Mucosa of gallbladder (tissue), 1 donor: Measurements from ENCODE around the gene MAVS. TPM values are rescaled to one million over a fixed set of nuclear protein-coding genes. Genes with fewer than 3 reads are reported as not detected.

Experiments used
- DNase-seq: peaks from one replicate; pipeline ENCODE4 v3.0.0-alpha.2; 2020; ENCODE audit warnings: low spot score
- total RNA-seq: library from RNA; stranded (reverse); gene quantifications from one replicate; pipeline ENCODE4 v1.2.1, GENCODE V29; 2021
- donor health status: DM: no; HTN: no; CAD: no.

Gene MAVS
- 44.9 TPM for total RNA-seq

DNA sequence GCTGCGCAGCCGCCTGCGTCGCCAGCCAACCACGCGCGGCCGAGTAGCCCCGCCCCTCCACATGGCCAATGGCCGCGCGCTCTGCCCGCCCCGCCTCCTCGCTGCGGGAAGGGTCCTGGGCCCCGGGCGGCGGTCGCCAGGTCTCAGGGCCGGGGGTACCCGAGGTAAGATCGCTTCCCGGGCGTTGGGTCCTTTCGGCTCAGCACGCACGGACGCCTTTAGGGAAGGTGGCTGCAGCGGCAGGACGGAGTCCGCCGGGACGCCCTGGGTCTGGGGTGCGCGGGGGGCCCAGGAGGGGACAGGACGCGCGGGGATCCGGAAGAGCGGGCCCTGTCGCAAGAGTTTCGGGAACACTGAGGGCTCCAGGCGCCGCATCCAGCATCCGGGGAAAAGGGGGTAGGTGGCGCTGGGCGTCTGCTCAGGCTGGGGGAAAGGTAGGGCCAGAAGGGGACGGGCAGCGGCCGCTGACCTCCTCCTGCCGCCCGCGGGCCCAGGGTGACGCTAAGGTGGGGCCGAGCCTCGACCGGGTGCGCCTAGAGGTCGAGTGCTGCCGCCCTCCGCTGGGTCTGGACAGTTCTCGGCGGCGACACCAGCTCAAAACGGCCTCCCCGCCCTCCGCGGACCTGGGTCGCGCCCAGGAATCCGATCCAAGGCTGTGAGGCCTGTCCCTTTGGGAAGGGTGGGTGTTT is at the start of gene MAVS:
Gene MAVS, plus strand, starts transcription at position 95 of the 689 bp plus-strand sequence. CDS start 7,791 bp downstream, outside the sequence.
- DNase-seq: peak; percentile 84

DNA sequence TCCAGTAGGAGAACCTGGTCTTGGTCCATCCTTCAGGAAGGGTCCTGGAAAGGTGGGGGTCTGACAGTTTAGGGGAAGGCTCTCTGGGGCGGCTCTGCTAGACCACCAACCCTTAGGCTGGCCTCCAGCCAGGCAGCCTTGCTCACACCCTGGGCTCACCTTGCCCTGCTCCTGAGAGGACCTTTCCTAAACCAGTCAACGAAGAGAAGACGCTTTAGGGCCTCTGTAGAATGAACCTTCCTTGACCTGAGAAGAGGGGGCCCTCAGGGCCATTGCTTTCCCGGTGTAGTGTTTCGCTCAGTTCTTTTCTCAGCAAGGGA is 49.4 kb upstream of the MAVS start:
- DNase-seq: no peak

DNA sequence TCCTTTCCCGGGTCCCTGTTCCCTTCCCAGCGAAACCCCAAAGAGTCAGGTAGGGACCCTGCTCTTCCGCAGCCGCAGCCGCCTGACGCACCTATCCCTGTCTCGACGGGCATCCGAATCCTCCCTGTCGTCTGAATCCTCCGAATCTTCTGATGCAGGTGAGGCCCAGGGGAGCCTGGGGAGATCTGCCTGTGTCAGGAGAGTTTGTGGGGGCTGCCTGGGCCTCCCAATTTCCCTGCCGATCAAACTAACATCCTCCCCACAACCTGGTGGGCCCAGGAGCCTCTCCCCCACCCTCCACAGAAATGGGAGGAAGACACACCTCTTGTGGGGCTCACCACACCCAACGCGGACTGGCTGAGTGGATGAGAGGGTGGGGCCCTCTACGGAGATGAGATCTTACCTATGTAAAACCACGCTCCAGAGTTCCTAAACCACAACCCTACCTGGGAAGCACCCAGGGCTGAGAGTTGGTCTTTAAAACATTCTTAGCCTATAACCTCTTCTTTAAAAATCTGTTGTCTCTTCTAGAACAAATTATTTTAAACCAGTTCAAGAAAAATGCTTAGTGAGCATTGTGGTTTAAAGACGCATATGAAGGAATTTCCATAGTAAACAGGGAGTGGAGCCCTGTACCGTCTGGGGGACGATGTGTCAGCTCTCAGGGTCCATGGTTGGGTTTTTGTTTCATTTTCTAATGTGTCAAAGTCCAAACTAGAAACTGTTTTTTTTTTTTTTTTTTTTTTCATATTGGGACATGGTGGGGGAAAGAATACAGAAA is 48.9 kb upstream of the MAVS start:
- no peak for DNase-seq

DNA sequence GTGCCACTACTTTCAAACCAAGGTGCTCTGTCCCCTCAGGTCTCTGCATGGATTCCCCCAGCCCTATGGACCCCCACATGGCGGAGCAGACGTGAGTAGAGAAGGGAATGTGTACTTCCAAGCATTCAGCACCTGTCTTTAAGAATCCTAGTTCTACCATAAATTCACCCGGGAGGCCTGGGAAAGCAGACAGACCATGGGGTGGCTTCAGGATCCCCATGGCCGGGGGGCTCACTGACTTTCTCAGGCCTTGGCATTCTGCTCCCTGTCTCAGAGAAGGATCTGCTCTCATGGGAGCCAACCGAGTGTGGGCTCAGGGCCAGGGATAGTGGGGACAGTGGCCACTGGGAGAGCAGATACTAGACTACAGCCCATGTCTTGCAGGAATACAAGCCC is 48.3 kb upstream of the MAVS start:
- DNase-seq: no peak

DNA sequence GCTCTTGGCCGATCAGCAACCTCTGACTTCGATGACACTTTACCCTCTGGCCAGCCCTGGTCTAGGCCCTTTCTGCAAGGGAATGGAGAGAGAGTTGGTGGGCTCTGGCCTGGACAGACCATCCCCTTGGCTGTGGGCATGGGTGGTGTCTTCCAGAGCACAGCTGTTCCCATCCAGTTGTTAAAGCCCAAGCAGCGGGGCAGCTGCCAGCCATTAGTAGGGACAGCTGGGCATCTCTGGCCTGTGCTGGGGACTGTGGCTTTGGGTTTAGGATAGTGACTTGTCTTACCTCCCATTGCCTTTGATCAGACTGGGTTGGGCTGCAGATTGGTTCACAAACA is 47.8 kb upstream of the MAVS start:
- no peak for DNase-seq

DNA sequence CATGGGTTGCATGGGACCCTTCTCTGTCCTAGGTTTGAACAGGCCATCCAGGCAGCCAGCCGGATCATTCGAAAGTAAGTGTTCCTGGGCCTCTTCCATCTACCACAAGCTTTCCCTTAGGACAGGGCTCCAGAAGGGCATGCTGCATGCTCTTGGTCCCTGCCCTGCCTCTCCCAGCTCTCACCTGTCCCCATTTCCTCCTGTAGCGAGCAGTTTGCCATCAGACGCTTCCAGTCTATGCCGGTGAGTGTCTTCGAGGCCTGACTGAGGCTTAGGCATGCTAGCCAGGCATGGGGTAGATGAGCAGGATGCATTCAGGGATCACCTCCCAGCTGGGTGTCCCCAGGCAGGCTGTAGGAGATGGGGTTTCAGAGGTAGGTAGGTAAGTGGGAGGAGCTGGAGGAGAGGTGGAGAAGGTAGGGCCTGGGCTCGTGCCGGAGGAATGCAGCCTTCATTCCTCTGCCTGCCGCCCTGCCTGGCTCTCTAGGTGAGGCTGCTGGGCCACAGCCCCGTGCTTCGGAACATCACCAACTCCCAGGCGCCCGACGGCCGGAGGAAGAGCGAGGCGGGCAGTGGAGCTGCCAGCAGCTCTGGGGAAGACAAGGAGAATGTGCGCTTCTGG is 46.3 kb upstream of the MAVS start:
- DNase-seq: no peak

DNA sequence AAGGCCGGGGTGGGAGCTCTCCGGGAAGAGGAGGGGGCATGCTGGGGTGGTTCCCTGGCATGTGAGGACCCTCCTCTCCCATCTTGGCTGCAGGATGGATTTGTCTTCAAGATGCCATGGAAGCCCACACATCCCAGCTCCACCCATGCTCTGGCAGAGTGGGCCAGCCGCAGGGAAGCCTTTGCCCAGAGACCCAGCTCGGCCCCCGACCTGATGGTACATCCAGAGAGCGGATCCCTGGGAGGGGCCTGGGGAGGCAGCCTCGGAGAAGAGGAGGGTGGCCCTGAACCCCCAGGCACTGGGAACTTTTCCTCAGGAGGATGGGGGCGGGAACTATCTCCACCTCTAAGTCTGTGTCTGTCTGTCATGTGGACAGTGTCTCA is 45.8 kb upstream of the MAVS start:
- DNase-seq: no peak

DNA sequence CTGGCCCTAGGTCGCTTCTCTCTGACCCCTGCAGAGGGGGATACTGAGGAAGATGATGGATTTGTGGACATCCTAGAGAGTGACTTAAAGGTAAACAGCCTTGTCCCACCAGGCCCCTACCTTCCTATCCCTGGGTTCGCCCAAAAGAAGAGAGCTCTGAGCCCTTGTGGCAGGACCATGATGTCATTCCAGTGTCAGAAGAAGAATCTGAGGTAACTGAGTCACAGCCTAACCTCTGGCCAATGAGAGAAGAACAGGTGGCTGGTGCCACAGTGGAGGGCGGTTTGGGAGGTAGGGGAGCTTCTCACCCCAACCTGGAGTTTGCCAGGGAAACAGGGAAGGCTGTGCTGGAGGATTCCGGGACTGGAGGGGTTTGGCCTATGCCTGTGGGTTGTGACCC is 45.3 kb upstream of the MAVS start:
- DNase-seq: no peak

DNA sequence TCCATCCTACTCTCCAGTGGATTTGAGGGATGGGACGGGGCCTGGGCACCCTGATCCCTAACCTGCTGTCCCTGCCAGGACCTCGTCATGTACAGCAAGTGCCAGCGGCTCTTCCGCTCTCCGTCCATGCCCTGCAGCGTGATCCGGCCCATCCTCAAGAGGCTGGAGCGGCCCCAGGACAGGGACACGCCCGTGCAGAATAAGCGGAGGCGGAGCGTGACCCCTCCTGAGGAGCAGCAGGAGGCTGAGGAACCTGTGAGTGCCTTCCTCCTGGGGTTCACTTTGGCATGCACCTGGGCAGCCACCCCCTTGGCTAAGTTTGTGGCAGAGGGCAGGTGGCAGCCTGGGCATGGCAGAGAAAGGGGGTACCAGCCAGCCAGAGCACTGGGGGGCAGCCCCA is 44.8 kb upstream of the MAVS start:
- DNase-seq: no peak

DNA sequence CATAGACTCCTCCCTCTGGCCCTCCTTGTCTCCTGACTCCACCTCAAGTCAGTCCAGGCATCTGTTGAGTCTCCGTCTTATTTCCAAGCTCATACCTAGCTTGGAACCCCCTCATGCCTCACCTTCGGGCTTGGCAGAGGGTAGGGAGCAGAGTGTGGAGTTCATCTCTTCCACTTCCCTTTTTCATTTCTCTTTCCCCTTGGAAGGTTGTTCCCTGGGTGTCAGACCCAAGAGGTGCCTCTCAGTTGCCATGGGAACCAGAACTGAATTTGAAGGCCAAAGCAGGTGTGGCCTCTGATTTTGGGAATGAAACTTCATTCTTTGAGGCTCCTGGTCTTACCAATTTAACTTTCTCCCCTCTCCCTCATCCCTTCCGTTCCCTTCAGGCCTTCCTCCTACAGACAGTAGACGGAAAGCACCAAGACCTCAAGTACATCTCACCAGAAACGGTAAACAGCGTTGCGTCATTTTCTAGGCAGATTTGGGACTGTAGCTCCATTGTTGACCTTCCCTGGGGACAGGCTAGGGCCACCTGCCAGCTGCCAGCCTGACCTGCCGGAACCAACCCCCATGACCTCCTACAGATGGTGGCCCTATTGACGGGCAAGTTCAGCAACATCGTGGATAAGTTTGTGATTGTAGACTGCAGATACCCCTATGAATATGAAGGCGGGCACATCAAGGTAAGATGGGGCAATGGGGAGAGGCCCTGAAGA is 44.0 kb upstream of the MAVS start:
- DNase-seq: no peak

DNA sequence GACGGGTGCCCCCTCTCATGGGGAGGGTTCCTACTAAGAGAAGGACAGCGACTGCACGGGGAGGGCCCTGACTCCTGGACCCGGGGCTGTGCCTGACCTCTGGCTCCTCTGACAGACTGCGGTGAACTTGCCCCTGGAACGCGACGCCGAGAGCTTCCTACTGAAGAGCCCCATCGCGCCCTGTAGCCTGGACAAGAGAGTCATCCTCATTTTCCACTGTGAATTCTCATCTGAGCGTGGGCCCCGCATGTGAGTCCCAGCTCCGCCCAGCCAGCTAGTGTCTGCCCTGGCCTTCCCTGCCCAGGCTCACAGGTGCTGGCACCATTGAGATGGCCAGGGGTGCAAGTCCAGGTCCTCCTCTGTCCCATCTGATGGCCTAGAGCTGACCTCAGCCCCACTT is 43.3 kb upstream of the MAVS start:
- DNase-seq: no peak

DNA sequence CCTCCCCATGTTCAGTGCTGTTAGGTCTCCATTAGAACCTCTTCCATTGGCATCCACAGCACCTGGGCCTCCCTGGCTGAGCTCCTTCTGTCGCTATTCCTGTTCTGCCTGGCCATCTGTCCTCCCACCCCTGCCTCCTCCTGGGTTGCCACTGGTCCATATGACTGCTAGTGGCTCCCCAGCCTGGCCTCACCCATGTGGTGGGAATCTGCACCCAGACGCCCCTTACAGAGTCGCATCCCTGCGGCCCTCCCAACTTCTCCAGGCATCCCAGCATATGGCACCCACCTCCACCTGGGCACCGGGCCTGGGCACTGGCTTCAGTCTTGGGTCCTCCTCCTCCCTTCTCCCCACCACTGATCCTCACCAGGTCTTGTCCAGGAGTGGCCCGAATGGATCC is 42.8 kb upstream of the MAVS start:
- no peak for DNase-seq

DNA sequence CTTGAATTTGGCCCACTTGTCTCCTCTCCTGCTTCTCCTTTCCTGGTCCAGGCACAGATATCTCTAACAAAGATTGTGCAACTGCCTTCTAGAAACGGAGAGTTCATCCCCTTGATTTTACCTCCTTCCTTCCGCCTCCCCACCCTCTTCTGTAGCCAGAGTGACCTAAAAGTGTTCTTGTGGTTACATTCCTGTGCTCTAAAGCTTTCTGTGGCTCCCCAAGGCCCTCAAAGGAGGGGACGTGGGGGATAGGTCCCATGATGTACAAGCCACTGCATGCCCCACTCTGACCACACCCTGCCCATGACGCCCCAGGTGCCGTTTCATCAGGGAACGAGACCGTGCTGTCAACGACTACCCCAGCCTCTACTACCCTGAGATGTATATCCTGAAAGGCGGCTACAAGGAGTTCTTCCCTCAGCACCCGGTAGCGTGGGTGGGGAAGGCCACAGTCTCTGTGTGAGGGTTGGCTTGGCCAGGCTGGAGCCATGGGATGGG is 42.3 kb upstream of the MAVS start:
- no peak for DNase-seq

DNA sequence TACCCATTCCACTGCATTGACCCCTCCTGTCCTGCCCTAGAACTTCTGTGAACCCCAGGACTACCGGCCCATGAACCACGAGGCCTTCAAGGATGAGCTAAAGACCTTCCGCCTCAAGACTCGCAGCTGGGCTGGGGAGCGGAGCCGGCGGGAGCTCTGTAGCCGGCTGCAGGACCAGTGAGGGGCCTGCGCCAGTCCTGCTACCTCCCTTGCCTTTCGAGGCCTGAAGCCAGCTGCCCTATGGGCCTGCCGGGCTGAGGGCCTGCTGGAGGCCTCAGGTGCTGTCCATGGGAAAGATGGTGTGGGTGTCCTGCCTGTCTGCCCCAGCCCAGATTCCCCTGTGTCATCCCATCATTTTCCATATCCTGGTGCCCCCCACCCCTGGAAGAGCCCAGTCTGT is 41.9 kb upstream of the MAVS start:
- no peak for DNase-seq

DNA sequence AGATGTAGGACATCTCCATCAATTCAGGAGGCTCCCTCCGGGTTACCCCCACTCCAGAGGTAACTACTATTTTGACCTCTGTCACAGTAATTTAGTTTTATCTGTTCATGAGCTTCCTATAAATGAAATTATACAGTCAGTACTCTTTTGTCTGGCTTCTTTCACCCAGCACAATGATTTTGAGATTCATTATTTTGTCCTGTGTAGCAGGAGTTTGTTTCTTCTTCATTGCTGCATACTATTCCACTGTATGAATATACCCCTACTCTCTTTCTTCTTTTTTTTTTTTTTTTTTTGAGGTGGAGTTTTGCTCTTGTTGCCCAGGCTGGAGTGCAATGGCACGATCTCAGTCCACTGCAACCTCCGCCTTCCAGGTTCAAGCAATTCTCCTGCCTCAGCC is 38.1 kb upstream of the MAVS start:
- no peak for DNase-seq

DNA sequence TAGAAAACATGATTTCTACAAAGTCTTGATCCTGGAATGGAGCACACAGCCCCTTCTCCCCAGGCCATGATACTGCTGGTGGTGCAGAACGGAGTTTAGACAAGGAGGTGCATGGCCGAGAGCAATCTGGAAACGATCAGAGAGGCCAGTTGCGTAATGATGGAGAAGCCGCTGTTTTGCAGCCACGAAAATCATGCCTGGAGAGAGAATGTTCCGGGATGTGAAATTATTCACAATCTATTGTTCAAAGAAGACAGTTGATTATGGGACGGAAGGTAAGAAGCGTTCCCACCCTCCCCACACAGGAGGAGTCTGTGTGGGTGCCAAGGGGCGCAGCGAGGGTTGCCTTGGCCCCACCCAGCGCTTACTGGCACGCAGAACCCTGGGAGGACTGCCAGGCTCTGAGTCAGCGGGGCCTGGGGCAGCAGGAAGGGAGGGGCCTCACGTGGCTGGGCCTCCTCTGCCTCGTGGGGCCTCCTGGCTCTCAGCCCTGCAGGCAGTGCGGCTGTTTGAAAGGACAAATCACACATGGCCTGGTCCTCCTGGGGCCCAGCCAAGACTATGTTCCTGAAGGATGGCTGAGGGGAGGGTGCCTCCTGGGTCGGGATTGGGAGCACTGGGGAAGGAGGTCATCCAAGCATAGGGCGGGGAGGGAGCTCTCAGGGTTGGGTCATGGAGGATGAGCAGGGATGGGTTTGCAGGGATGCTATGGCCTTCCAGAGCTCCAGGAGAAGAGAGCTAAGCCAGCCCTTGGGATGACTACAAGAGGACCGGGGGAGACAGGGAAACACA is 35.0 kb upstream of the MAVS start:
- peak; percentile 98 for DNase-seq

DNA sequence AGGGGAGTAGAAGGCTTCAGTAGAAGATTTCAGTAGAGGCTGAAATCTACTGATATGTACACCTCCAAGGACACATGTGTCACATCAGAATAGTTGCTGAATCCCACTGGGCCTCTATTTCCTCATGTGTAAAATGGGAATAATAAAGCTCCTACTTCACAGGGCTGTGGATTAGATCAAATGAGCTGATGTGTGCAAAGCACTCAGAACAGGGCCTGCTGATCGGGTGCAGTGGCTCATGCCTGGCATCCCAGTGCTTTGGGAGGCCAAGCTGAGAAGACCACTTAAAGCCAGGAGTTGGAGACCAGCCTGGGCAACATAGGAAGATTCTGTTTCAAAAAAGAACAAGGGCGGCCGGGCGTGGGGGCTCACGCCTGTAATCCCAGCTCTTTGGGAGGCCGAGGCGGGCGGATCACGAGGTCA is 34.4 kb upstream of the MAVS start:
- no peak for DNase-seq

DNA sequence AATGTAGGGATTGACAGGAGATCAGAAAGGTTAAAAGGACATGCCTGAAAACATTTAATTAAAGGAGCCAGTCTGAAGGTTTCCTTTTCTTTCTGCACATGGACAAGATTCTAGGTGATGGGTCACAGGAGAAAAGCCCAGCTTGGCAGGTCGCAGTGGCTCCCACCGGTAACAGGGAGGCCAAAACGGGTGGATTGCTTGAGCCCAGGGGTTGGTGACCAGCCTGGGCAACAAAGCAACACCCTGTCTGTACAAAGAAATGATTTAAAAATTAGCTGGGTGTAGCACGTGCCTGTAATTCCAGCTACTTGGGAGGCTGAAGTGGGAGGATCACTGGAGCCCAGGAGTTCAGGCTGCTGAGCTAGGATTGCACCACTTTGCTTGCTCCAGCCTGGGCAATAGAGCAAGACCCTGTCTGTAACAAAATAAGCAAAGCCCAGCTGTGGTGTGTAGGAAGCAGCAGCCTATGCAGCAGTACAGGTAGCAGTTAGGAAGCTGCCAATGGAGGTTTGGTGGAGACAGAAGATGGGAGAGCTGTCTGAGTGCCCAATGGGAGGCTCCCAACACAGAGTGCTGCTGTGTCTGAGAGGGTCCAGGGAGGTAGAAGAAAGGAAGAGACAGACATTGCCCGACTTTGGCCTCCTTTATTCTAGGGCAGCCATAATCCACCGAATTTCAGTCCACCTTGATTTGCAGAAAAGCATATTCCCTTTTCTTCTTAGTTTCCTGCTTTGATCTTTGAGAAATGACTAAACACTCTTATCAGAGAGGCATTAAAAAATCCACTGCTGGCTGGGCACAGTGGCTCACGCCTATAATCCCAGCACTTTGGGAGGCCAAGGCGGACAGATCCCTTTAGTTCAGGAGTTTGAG is 33.4 kb upstream of the MAVS start:
- no peak for DNase-seq

DNA sequence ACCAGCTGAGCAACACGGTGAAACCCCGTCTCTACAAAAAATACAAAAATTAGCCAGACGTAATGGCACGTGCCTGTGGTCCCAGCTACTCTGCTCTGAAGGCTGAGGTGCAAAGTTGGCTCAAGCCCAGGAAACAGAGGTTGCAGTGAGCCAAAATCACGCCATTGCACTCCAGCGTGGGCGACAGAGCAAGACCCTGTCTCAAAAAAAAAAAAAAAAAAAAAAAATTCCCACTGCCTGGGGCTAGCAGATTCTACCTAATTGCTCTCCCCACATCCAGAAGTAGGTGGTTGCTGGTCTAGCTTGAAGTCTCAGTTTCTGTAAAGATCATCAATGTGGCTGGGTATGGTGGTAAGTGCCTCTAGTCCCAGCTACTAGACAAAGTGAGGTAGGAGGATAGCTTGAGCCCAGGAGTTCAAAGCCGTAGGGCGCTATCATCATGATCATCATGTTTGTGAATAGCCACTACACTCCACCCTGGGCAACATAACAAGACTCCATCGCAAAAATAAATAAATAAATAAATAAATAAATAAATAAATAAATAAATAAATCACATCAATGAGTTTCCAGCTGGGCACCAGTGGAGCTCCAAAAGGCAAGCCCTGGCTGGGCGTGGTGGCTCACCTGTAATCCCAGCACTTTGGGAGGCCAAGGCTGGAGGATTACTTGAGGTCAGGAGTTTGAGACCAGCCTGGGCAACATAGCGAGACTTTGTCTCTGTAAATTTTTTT is 32.6 kb upstream of the MAVS start:
- no peak for DNase-seq

DNA sequence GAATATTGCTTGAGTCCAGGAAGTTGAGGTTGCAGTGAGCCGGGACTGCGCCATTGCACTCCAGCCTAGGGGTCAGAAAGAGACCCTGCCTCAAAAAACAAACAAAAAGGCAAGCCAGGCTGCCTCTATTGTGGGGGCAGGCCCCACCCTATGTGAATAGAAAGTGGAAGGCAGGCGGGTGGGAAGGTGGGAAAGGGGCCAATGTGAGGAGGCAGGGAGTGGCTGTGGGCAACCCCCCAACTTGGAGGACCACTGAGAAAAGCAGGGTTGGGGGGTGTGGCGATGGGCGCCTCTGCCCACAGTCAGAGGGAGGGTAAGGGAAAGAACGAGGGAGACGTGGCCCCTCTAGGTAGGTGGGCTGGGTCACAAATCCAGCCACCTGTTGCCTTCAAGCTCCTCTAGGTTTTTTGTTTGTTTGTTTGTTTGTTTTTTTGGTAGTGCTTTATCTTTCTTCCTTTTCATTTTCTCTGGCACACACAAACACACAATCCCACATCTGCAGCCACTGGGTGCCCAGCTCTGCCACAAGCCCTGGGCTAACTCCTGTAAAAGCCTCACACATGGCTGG is 31.6 kb upstream of the MAVS start:
- no peak for DNase-seq
